Stimulated activated naive CD8-positive, alpha-beta T cell treated with anti-CD3 and anti-CD28 coated beads, Interleukin-15, Interleukin-2, amounts not matched to agents 100 ng/mL and 50 ng/mL, for 24 hours (primary cell): ENCODE measurements around the gene HIGD1A.
"Not testable (repeated sequence)": the region's sequence is repeated elsewhere in the genome, so short reads cannot be mapped to it uniquely, and the experiment has no call there.

Experiments used
- H3K27ac Mint-ChIP-seq: one replicate; pipeline ENCODE4 v1.8.0; 2021; ENCODE audit warnings: mild to moderate bottlenecking, mixed read lengths
- H3K27me3 Mint-ChIP-seq: one replicate; pipeline ENCODE4 v1.8.0; 2021; ENCODE audit warnings: mixed read lengths
- H3K36me3 Mint-ChIP-seq: one replicate; pipeline ENCODE4 v1.8.0; 2021; ENCODE audit warnings: low read depth, mixed read lengths
- H3K4me1 Mint-ChIP-seq: one replicate; pipeline ENCODE4 v1.8.0; 2021; ENCODE audit warnings: low read depth, mixed read lengths
- H3K4me3 Mint-ChIP-seq: one replicate; pipeline ENCODE4 v1.8.0; 2021; ENCODE audit warnings: mild to moderate bottlenecking, mixed read lengths
- H3K9me3 Mint-ChIP-seq: one replicate; pipeline ENCODE4 v1.8.0; 2021; ENCODE audit warnings: mixed read lengths

The HIGD1A gene

DNA sequence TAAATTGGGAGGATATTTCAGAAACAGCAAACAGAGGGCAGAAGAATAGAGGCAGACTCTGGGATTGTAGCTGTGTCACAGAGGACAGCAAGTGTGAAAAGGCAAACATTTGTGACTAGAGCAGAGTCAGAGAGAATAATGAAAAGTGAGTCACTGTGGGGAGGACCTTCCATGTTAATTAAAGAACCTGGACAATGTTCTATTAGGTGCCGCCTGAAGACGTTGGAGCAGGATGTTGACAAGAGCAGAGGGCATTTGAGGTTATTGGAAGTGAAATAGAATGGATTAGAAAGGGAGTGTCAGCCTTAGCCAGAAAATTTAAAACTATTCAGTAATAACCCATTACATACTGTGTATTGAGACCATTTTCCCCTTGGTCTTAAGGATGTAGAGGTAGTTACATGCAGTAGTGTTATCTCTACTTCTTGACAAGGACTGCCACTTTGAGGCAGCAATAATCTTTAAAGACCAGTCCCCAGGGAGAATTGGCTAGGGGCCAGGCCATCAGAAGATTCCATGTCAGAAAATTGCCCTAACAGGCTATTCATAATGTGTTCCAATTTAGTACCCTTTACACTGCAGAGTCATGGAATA is 10.7 kb upstream of the HIGD1A start:
- H3K4me3 Mint-ChIP-seq: no peak overlapping the region
- no peaks in the 10 kb centered on the region for H3K9me3 Mint-ChIP-seq
- H3K4me1 Mint-ChIP-seq: no peaks in the 10 kb centered on the region
- no peaks in the 10 kb centered on the region for H3K36me3 Mint-ChIP-seq
- H3K27me3 Mint-ChIP-seq: no peaks in the 10 kb centered on the region
- no peak overlapping the region for H3K27ac Mint-ChIP-seq

DNA sequence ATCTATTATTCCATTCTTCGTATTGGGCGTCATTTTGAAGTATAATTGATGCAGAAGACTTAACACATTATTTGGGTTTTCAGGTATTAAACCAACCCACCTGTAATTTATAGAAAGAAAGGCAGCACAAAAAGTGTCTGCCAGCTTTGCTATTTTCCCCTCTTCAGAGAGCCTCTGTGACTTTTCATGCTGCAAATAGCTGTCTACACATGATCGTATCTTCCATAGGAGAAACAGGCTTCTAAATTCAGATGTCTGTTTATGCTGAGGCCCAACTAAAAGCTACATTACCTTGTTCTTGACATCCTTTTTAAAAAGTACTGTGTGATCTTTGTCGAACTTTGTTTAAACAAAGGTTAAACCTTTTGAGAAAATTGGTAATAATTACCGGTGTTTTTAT is 10.0 kb upstream of the HIGD1A start:
- no peaks in the 10 kb centered on the region for H3K9me3 Mint-ChIP-seq
- H3K36me3 Mint-ChIP-seq: no peaks in the 10 kb centered on the region
- no peak overlapping the region for H3K27ac Mint-ChIP-seq
- H3K4me3 Mint-ChIP-seq: no peak overlapping the region
- H3K27me3 Mint-ChIP-seq: peaks cover under 1% of the 10 kb centered on the region
- no peaks in the 10 kb centered on the region for H3K4me1 Mint-ChIP-seq

DNA sequence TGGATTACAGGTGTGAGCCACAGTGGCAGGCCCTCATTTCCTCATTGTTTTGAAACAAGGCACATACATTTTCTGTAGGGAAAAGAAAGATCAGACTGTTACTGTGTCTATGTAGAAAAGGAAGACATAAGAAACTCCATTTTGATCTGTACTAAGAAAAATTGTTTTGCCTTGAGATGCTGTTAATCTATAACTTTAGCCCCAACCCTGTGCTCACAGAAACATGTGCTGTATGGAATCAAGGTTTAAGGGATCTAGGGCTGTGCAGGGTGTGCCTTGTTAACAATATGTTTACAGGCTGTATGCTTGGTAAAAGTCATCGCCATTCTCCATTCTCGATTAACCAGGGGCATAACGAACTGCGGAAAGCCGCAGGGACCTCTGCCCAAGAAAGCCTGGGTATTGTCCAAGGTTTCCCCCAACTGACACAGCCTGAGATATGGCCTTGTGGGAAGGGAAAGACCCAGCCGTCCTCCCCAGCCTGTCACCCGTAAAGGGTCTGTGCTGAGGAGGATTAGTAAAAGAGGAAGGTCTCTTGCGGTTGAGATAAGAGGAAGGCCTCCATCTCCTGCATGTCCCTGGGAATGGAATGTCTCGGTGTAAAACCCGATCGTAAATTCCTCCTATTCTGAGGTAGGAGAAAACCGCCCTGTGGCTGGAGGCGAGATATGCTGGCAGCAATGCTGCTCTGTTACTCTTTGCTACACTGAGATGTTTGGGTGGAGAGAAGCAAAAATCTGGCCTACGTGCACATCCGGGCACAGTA is 7.0 kb upstream of the HIGD1A start:
- H3K27ac Mint-ChIP-seq, H3K4me1 Mint-ChIP-seq: not testable (repeated sequence)

DNA sequence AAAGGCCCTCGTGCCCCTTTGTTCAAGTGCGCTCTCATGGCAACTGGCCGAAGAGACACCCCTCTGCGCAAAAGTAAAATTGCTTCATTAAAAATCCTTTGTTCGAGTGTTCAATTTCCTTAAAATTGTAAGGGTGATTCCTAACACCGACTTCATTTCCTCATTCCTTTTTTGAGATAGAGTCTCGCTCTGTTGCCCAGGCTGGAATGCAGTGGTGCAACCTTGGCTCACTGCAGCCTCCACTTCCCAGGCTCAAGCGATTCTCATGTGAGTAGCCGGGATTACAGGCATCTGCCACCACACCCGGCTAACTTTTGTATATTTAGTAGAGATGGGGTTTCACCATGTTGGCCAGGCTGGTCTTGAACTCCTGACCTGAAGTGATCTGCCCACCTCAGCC is 6.4 kb upstream of the HIGD1A start:
- not testable (repeated sequence) for H3K9me3 Mint-ChIP-seq, H3K27ac Mint-ChIP-seq, H3K36me3 Mint-ChIP-seq, H3K4me1 Mint-ChIP-seq, H3K4me3 Mint-ChIP-seq
- H3K27me3 Mint-ChIP-seq: peaks cover 11% of the 10 kb centered on the region

More for the DNA sequence above, 7.0 kb upstream of the HIGD1A start:
- H3K9me3 Mint-ChIP-seq, H3K4me3 Mint-ChIP-seq, H3K36me3 Mint-ChIP-seq, H3K27me3 Mint-ChIP-seq: not testable (repeated sequence)

DNA sequence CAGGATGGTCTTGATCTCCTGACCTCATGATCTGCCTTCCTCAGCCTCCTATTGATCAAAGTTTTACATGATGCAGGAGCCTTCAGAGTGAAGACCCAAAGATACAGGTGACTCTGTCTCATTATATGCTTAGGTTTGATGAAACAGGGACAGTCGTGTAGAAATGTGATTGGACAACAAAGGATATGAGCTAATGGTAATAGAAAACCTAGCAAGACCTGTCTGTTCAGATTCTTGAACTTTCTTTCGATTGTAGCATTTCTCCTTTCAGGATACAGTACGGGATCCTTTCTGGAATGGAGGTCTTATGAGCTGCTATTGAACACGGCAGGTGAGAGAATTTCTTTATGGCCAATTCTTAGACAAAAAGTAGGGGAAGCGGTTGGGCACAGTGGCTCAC is 4.9 kb upstream of the HIGD1A start, which contains the start of gene ACKR2:
Gene ACKR2, plus strand, starts transcription at position 244 of the 400 bp plus-strand sequence. CDS start 55,058 bp downstream, outside the sequence.
- no peak within 1 kb of the TSS for H3K27ac Mint-ChIP-seq

DNA sequence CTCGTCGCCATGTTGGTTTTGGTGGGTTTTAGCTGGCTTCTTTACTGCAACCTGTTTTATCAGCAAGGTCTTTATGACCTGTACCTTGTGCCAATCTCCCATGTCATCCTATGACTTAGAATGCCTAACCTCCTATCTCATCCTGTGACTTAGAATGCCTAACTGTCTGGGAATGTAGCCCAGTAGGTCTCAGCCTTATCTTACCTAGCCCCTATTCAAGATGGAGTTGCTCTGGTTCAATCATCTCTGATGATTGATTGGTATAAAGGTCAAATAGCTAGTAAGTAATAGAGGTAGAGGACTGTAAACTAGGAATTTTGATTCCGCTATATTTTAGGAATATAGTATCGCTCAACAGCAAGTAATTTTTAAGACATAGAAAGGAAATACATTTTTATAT is 3.6 kb upstream of the HIGD1A start:
- no peaks in the 10 kb centered on the region for H3K9me3 Mint-ChIP-seq
- peaks cover 17% of the 10 kb centered on the region for H3K27me3 Mint-ChIP-seq
- H3K36me3 Mint-ChIP-seq: no peaks in the 10 kb centered on the region
- H3K27ac Mint-ChIP-seq: no peak overlapping the region
- no peak overlapping the region for H3K4me3 Mint-ChIP-seq
- peaks cover 18% of the 10 kb centered on the region for H3K4me1 Mint-ChIP-seq

More for the DNA sequence above, 4.9 kb upstream of the HIGD1A start, which contains the start of gene ACKR2:
- Mint-ChIP-seq H3K4me1 (peaks cover 9% of the 10 kb centered on the region), H3K4me3 (no peak within 1 kb of the TSS), H3K36me3 (no peaks in the 10 kb centered on the region), H3K9me3 (no peaks in the 10 kb centered on the region), H3K27me3 (peaks cover 17% of the 10 kb centered on the region)

DNA sequence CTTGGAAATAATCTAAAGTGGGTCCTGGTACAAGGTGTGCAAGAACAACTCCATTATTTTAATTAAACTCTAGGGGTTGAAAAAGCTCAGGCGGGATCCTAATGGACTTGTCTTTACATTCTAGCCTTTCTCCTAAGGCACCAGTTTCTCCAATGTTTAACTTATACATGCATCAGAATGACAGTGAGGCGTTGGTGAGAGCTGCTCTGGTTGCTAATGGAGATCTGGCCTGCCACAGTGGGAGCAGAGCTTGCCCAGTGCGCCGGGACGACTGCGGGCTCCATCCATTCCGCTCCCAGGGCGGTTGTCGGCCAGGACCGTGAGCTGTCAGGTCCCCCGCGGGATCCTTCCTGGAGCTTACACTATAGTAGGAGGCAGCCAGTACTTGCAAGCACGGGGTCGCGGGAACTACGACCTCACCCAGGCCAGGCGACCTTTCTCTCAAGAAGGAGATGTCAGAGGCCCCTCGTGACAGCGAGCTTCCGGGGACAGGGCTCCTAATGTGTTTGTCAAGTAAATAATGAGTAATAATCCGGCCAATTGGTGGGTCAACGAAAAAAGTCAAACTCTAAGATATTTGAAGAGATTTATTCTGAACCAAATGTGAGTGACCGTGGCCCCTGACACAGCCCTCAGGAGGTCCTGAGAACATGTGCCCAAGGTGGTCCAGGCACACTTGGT is 991 bp upstream of the HIGD1A start:
- Mint-ChIP-seq H3K27ac (no peak overlapping the region), H3K9me3 (no peaks in the 10 kb centered on the region), H3K27me3 (peaks cover 17% of the 10 kb centered on the region), H3K36me3 (peaks cover 11% of the 10 kb centered on the region), H3K4me3 (peak overlapping the region; percentile 99), H3K4me1 (peaks cover 39% of the 10 kb centered on the region)

DNA sequence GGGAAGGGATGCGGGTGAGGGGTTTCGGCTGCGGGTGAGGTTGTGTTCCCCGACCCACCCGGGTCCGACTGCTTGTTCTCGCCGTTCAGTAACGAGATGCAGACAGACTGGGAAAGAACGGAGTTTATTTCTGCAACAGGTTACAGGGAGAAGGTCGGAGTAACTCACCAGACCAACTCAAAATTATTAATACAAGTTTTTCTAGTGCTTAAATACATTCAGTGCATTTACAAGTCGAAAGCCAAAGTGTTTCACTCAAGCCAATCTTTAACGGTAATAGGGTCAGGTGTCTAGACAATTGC is 492 bp upstream of the HIGD1A start:
- peak overlapping the region; percentile 99 for H3K4me3 Mint-ChIP-seq
- H3K27ac Mint-ChIP-seq: peak overlapping the region; percentile 95
- H3K4me1 Mint-ChIP-seq: peaks cover 43% of the 10 kb centered on the region
- H3K36me3 Mint-ChIP-seq: peaks cover 14% of the 10 kb centered on the region
- peaks cover 17% of the 10 kb centered on the region for H3K27me3 Mint-ChIP-seq
- no peaks in the 10 kb centered on the region for H3K9me3 Mint-ChIP-seq

DNA sequence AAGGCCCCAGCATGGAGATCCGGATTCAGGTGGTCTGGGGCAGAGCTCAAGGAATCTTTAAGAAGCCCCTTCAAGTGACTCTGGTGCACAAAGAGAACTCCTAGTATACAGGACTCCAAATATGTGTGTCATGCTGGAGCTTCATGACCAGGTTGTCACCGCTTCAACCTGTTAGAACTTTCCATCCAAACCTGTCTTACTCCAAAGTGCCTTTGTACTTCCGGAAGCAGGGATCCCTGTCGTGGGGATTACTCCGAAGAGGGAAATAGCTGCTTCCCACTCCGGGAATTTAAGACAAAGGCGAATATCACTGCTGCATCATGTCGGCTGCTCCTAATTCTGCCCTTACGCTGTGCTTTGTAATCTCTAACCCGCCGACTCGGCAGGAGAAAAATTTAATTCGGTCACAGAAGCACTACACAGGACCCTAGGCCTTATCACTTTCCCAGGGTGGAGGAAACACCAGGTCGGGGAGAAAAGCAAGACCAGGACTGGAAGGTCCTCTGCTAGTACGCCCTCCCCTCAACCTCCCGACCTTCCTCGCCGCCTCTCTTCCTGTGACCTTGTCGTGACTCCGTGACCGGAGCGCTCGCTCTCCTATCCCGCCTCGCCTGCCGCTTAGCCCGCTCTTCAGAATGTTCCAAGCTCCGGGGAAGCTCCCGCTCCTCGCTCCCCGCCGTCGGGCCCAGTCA is 730 bp downstream of the HIGD1A start:
- H3K36me3 Mint-ChIP-seq: peaks cover 20% of the 10 kb centered on the region
- H3K9me3 Mint-ChIP-seq: no peaks in the 10 kb centered on the region
- H3K4me3 Mint-ChIP-seq: peak overlapping the region; percentile 99
- peaks cover 14% of the 10 kb centered on the region for H3K27me3 Mint-ChIP-seq
- peak overlapping the region; percentile 95 for H3K27ac Mint-ChIP-seq
- H3K4me1 Mint-ChIP-seq: peaks cover 48% of the 10 kb centered on the region

DNA sequence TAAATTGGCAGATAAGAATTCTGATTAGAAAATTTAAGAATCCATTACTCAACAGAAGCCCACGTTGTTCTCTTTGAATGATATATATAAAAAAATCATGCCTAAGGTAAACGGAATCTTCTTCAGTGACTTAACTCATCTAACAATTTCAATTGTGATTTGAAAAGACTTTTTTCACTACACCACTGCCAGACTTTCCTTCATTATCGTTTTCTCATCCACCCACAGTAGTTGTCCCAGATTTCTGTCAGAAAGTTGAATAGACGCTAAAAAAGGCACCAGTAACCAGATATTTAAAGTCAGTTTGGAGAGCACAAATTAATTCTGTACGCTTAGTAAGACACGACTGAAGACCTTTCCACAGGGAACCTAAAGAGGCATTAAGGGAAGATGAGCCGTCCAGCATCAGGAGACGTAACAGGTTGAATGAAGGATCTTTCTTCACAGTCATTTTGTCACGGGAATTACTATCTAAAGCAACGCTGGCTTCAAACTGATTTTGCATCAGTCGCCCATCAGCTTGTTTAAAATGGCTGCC is 1.3 kb downstream of the HIGD1A start:
- peaks cover 14% of the 10 kb centered on the region for H3K27me3 Mint-ChIP-seq
- peaks cover 48% of the 10 kb centered on the region for H3K4me1 Mint-ChIP-seq
- H3K4me3 Mint-ChIP-seq: peak overlapping the region; percentile 99
- no peaks in the 10 kb centered on the region for H3K9me3 Mint-ChIP-seq
- H3K27ac Mint-ChIP-seq: peak overlapping the region; percentile 0
- peaks cover 20% of the 10 kb centered on the region for H3K36me3 Mint-ChIP-seq

DNA sequence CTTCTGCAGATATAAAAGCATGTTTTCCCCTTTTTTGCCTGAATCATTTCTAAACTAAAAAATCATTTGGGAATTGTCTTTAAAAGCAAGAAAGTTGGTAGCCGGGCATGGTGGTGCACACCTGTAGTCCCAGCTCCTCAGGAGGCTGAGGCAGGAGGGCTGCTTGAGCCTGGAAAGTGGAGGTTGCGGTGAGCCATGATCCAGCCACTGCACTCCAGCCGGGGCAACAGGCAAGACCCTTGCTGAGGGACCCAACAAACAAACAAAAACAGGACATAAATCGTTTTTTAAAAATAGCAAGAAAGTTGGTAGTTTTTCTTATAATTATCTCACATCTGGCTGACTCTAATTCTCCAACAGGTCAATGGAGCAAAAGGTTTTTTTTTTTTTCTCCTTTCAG is 2.5 kb downstream of the HIGD1A start:
- Mint-ChIP-seq H3K36me3 (peaks cover 20% of the 10 kb centered on the region), H3K4me3 (no peak overlapping the region), H3K27ac (no peak overlapping the region), H3K4me1 (peaks cover 48% of the 10 kb centered on the region), H3K27me3 (peaks cover 14% of the 10 kb centered on the region), H3K9me3 (no peaks in the 10 kb centered on the region)

DNA sequence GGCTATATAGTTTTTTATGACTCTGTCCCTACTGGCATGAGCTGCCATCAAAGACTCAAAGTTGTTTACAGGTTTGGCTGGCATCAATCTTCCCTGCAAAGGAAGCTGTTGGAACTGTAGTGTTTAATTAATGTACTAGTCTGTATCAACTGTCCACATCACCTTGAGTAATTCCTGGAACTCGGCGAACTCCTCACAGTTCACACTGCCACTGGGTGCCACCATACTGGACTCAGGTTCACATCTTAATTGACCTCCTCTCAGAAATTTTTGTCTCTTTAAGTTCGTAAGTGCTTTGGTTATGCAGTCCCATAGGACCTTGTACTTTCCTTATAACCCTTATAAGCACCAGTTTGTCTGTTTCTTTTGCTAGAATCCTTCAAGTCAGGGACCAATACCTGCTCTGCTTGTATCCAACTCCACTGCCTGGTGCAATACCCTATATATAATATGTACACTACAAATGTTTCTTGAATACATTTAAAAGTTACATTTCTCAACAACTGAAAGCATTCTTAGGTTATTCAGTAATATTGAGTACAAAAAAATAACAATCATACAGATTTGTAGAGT is 3.2 kb downstream of the HIGD1A start:
- no peak overlapping the region for H3K4me3 Mint-ChIP-seq
- no peaks in the 10 kb centered on the region for H3K9me3 Mint-ChIP-seq
- peaks cover 52% of the 10 kb centered on the region for H3K4me1 Mint-ChIP-seq
- H3K27me3 Mint-ChIP-seq: peaks cover 10% of the 10 kb centered on the region
- H3K27ac Mint-ChIP-seq: no peak overlapping the region
- H3K36me3 Mint-ChIP-seq: peaks cover 24% of the 10 kb centered on the region

DNA sequence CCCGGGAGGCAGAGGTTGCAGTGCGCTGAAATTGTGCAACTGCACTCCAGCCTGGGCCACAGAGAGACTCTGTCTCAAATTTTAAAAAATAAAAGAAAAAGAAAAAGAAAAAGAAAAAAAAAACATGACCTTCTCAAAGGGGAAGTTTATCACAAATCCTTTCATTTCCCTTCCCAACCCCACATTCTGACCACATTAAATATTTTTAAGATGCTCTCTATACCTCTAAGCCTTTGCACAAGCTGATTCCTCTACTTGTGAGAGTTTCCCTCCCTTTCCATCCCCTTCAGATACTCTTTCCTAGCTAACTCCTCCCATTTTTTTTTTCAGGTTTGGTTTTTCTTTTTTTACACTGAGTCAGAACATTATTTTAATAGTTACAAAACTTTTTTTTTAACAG is 4.0 kb downstream of the HIGD1A start:
- H3K4me1 Mint-ChIP-seq: peaks cover 58% of the 10 kb centered on the region
- no peak overlapping the region for H3K4me3 Mint-ChIP-seq
- no peak overlapping the region for H3K27ac Mint-ChIP-seq
- no peaks in the 10 kb centered on the region for H3K9me3 Mint-ChIP-seq
- H3K36me3 Mint-ChIP-seq: peaks cover 24% of the 10 kb centered on the region
- peaks cover 1% of the 10 kb centered on the region for H3K27me3 Mint-ChIP-seq

DNA sequence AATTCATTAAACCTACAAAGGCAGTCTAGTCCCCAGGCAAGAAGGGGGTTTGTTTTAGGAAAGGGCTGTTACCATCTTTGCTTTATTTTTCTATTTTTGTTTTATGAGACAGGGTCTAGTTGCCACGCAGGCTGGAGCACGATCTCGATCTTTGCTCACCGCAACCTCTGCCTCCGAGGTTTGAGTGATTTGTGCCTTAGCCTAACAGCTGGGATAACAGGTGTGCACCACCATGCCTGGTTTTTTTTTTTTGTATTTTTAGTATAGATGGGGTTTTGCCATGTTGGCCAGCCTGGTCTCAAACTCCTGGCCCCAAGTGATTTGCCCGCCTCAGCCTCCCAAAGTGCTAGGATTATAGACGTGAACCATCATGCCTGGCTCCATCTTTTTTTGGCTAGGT is 4.9 kb downstream of the HIGD1A start:
- H3K36me3 Mint-ChIP-seq: peaks cover 24% of the 10 kb centered on the region
- no peaks in the 10 kb centered on the region for H3K27me3 Mint-ChIP-seq
- H3K4me1 Mint-ChIP-seq: peaks cover 51% of the 10 kb centered on the region
- no peak overlapping the region for H3K27ac Mint-ChIP-seq
- no peak overlapping the region for H3K4me3 Mint-ChIP-seq
- H3K9me3 Mint-ChIP-seq: no peaks in the 10 kb centered on the region
